Motor neuron (in vitro differentiated cells): Measurements from ENCODE around the gene TMEM163. TPM values are rescaled to one million over a fixed set of nuclear protein-coding genes. Genes with fewer than 3 reads are reported as not detected.
"Not testable (repeated sequence)": the region's sequence is repeated elsewhere in the genome, so short reads cannot be mapped to it uniquely, and the experiment has no call there.

Source experiments
- ATAC-seq, 8 experiments: fragments of 200-7000 bp; cut with Tn5 transposase; replicated peaks in 6 of 8; 2 replicates each; pipeline ENCODE4 v1.8.0; 2021; ENCODE audit warnings: mild to moderate bottlenecking in 8 of 8, moderate library complexity in 8 of 8
- H3K27ac ChIP-seq, 2 donors: fragments of 250-450 bp; sonication (Bioruptor Pico); 2 replicates each; pipeline ENCODE4 v1.9.0; 2021; ENCODE audit warnings: antibody characterized with exemption in 2 of 2, mild to moderate bottlenecking in 2 of 2, moderate library complexity in 1 of 2
- H3K4me1 ChIP-seq, 2 donors: fragments of 250-450 bp; sonication (Bioruptor Pico); replicated peaks in 1 of 2; 2 replicates each; pipeline ENCODE4 v1.6.1; 2021; ENCODE audit warnings: antibody characterized with exemption in 2 of 2, mild to moderate bottlenecking in 2 of 2, moderate library complexity in 1 of 2
- H3K4me3 ChIP-seq, 5 donors: fragments of 250-450 bp; sonication (Bioruptor Pico); 2 replicates each; pipeline ENCODE4 v1.9.0; 2021; ENCODE audit warnings: antibody characterized with exemption in 5 of 5, mild to moderate bottlenecking in 5 of 5, moderate library complexity in 4 of 5
- WGBS, 10 experiments: fragments of 450-650 bp; shearing (Covaris generic); methylation state at CpG; one replicate each; pipeline ENCODE4 v1.0.0; 2022; 5-methylcytosine and 5-hydroxymethylcytosine counted together
- in situ Hi-C, 9 experiments: fragments of 400-800 bp; cut with MboI; loops; one replicate each; pipeline ENCODE4 v1.15.0; 2021; ENCODE audit warnings: low sequenced_read_pairs in 9 of 9, low pct_unique_long_range_greater_than_20kb in 2 of 9; ENCODE audit not compliant: unreplicated experiment in 9 of 9
- total RNA-seq, 8 experiments: library from RNA; unstranded; fragments of 300-600 nt; gene quantifications; 2 replicates each; pipeline versions ENCODE4 v1.2.3 to v1.2.4, GENCODE V29; 2022

TMEM163 gene
- total RNA-seq, 8 experiments from 2014 or later: 0.31 to 11.2 (median 0.87) TPM

- 0 to 100% (median 80%) methylated on average over 1 to 3 of the region's 3 CpGs; no CpG with 5 or more reads in 2 of the 10 experiments for WGBS, 10 experiments
- peaks cover 6 to 17% of the 10 kb centered on the region in 2 donors for H3K4me1 ChIP-seq
- peak in 3 of 8 experiments; percentile 9 to 37 (median 21) for ATAC-seq
- no peak overlapping the region for H3K4me3 ChIP-seq
- in situ Hi-C loops: no loop called here
- no peak overlapping the region for H3K27ac ChIP-seq
Observed at GRCh38 chr2:134570676-134571075, 148.1 kb downstream of the TMEM163 start.

- peaks cover 6 to 17% of the 10 kb centered on the region in 2 donors for H3K4me1 ChIP-seq
- no peak overlapping the region for H3K27ac ChIP-seq
- 14 to 100% (median 84%) methylated on average over 1 to 2 of the region's 2 CpGs for WGBS, 10 experiments
- in situ Hi-C loops: no loop called here
- H3K4me3 ChIP-seq: no peak overlapping the region
- no peak for ATAC-seq
Observed at GRCh38 chr2:134568413-134568812, 150.4 kb downstream of the TMEM163 start.

GRCh38 chr2:134567666-134568065 is 151.1 kb downstream of the TMEM163 start:
- H3K4me3 ChIP-seq: no peak overlapping the region

GRCh38 chr2:134564955-134565354 is 153.8 kb downstream of the TMEM163 start:
- H3K27ac ChIP-seq, ATAC-seq, H3K4me3 ChIP-seq, in situ Hi-C loops, H3K4me1 ChIP-seq: not testable (repeated sequence)
- 4 to 80% (median 60%) methylated on average over 1 to 5 of the region's 5 CpGs; no CpG with 5 or more reads in 5 of the 10 experiments for WGBS, 10 experiments

More at GRCh38 chr2:134567666-134568065, 151.1 kb downstream of the TMEM163 start:
- 0 to 100% (median 82%) methylated on average over 1 of the region's 1 CpG; no CpG with 5 or more reads in 4 of the 10 experiments for WGBS, 10 experiments
- no peak for ATAC-seq
- H3K4me1 ChIP-seq: peaks cover 2 to 16% of the 10 kb centered on the region in 2 donors
- in situ Hi-C loops: no loop called here
- H3K27ac ChIP-seq: no peak overlapping the region

- Histone ChIP-seq H3K4me3 (no peak overlapping the region), H3K4me1 (peaks cover 0 to 1% of the 10 kb centered on the region in 2 donors), H3K27ac (no peak overlapping the region)
- 6 to 83% (median 39%) methylated on average over 1 to 3 of the region's 3 CpGs for WGBS, 10 experiments
- in situ Hi-C loops: no loop called here
- ATAC-seq: no peak
Observed at GRCh38 chr2:134564549-134564948, 154.3 kb downstream of the TMEM163 start.

GRCh38 chr2:134558208-134558830 is 160.5 kb downstream of the TMEM163 start:
- no peak overlapping the region for H3K27ac ChIP-seq
- no peak overlapping the region for H3K4me3 ChIP-seq
- peaks cover 9 to 18% of the 10 kb centered on the region in 2 donors for H3K4me1 ChIP-seq
- 0 to 70% (median 33%) methylated on average over 1 to 5 of the region's 5 CpGs; no CpG with 5 or more reads in 1 of the 10 experiments for WGBS, 10 experiments
- in situ Hi-C loops: no loop called here
- peak in 5 of 8 experiments; percentile 36 to 86 (median 52) for ATAC-seq

- peaks cover 9 to 18% of the 10 kb centered on the region in 2 donors for H3K4me1 ChIP-seq
- H3K27ac ChIP-seq: no peak overlapping the region
- in situ Hi-C loops: no loop called here
- WGBS, 10 experiments: 27 to 100% (median 86%) methylated on average over 2 to 6 of the region's 6 CpGs; no CpG with 5 or more reads in 4 of the 10 experiments
- no peak overlapping the region for H3K4me3 ChIP-seq
- ATAC-seq: no peak
Observed at GRCh38 chr2:134555411-134555810, 163.4 kb downstream of the TMEM163 start.

- Histone ChIP-seq H3K27ac (no peak overlapping the region), H3K4me1 (peaks cover 7 to 8% of the 10 kb centered on the region in 2 donors), H3K4me3 (no peak overlapping the region)
- in situ Hi-C loops: no loop called here
- 22 to 100% (median 73%) methylated on average over 1 to 7 of the region's 7 CpGs; no CpG with 5 or more reads in 2 of the 10 experiments for WGBS, 10 experiments
- ATAC-seq: no peak
Observed at GRCh38 chr2:134553657-134554056, 165.1 kb downstream of the TMEM163 start.

- ATAC-seq: no peak
- in situ Hi-C loops: no loop called here
- H3K4me3 ChIP-seq: no peak overlapping the region
- H3K4me1 ChIP-seq: no peaks in the 10 kb centered on the region
- WGBS, 10 experiments: 36 to 93% (median 84%) methylated on average over 1 to 8 of the region's 13 CpGs; no CpG with 5 or more reads in 2 of the 10 experiments
- no peak overlapping the region for H3K27ac ChIP-seq
Observed at GRCh38 chr2:134550566-134551164, 168.1 kb downstream of the TMEM163 start.

GRCh38 chr2:134549104-134549503 is 169.7 kb downstream of the TMEM163 start:
- Histone ChIP-seq H3K4me1 (no peaks in the 10 kb centered on the region), H3K27ac (no peak overlapping the region), H3K4me3 (no peak overlapping the region)
- in situ Hi-C loops: no loop called here
- peak in 2 of 8 experiments; percentile 65 to 77 for ATAC-seq
- WGBS, 10 experiments: 0 to 83% (median 79%) methylated on average over 1 to 3 of the region's 3 CpGs; no CpG with 5 or more reads in 7 of the 10 experiments

- Histone ChIP-seq H3K27ac (no peak overlapping the region), H3K4me3 (no peak overlapping the region), H3K4me1 (peaks cover 0 to 2% of the 10 kb centered on the region in 2 donors)
- in situ Hi-C loops: no loop called here
- ATAC-seq: peak in 6 of 8 experiments; percentile 24 to 88 (median 80)
Observed at GRCh38 chr2:134540990-134541389, 177.8 kb downstream of the TMEM163 start.

GRCh38 chr2:134539981-134540380 is 178.8 kb downstream of the TMEM163 start:
- Histone ChIP-seq H3K4me1 (peaks cover 0 to 2% of the 10 kb centered on the region in 2 donors), H3K27ac (no peak overlapping the region), H3K4me3 (no peak overlapping the region)
- ATAC-seq: peak in 1 of 8 experiments; percentile 44
- WGBS, 10 experiments: 67 to 96% (median 83%) methylated on average over 1 to 4 of the region's 5 CpGs; no CpG with 5 or more reads in 1 of the 10 experiments
- in situ Hi-C loops: no loop called here

GRCh38 chr2:134537702-134538101 is 181.1 kb downstream of the TMEM163 start:
- no peak for ATAC-seq
- in situ Hi-C loops: no loop called here
- WGBS, 10 experiments: 18 to 94% (median 84%) methylated on average over 1 to 4 of the region's 4 CpGs; no CpG with 5 or more reads in 4 of the 10 experiments
- Histone ChIP-seq H3K4me3 (no peak overlapping the region), H3K27ac (no peak overlapping the region), H3K4me1 (peaks cover 0 to 11% of the 10 kb centered on the region in 2 donors)
